Measurements from ENCODE around the gene WDFY1.

The WDFY1 gene

GRCh38 chr2:223853425-223853837 is 91.7 kb downstream of the WDFY1 start:
- no peak for DNase-seq

GRCh38 chr2:223852281-223852795 is 92.8 kb downstream of the WDFY1 start:
- no peak for DNase-seq

DNA sequence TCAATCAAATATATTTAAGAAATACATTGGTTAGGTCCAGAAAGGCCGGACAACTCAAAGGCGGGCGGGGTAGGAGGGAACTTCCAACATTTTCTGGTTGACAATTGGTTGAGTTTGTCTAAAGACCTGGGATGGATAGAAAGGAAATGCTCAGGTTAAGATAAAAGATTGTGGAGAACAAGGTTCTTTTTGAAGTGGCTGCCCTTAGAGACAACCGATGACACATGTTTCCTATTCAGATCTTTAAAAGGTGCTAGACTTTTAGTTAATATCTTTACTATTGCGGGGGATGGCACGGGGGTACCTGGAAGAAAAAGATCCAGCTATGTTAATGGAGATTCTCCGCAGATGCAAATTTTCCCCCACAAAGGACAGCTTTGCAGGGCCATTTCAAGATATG is 97.7 kb downstream of the WDFY1 start:
- no peak for DNase-seq

GRCh38 chr2:223846515-223846914 is 98.6 kb downstream of the WDFY1 start:
- peak; percentile 11 for DNase-seq

GRCh38 chr2:223841436-223842190 is 103.5 kb downstream of the WDFY1 start:
- no peak for DNase-seq

DNA sequence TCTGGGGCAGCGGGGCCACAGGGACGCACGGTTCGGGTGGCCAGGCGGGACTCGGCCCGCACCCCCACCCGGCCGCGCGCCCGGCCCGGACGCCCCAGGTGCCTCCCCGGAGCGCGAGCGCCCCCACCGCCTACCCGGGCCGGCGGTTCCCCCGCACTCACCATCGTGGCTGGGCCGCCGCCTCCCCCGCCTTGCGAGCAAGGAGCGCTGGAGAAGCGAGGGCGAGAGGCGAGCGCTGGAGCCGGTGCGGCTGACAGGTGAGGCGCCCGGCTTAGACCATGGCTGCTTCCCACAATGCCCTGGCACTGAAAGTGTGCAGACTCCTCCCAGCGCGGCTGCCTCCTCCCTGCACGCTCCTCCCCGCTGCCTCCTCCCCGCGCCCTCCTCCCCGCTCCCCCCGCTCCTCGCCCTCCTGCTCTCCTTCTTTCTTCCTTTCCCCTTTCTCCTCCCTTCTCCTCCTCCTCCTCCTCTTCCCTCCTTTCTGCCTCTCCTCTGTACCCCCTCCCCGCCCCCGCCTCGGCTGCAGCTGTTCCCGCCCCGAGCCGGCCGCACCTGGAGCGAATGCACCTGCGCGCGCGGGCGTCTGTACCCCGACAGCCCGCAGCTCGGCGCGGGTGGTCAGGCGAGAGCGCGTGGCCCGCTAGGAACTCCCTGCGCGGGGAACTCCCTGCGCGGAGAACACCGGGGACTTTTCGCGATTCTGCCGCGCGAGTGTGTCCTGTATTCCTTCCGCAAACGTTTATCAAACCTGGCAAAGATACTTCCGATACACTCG is 107.7 kb downstream of the WDFY1 start, which contains the start of gene AP1S3:
Gene AP1S3, minus strand, starts transcription at position 296 of the 775 bp plus-strand sequence. Its CDS starts 132 bp downstream, at position 164.
- DNase-seq, result peak; percentile 28

DNA sequence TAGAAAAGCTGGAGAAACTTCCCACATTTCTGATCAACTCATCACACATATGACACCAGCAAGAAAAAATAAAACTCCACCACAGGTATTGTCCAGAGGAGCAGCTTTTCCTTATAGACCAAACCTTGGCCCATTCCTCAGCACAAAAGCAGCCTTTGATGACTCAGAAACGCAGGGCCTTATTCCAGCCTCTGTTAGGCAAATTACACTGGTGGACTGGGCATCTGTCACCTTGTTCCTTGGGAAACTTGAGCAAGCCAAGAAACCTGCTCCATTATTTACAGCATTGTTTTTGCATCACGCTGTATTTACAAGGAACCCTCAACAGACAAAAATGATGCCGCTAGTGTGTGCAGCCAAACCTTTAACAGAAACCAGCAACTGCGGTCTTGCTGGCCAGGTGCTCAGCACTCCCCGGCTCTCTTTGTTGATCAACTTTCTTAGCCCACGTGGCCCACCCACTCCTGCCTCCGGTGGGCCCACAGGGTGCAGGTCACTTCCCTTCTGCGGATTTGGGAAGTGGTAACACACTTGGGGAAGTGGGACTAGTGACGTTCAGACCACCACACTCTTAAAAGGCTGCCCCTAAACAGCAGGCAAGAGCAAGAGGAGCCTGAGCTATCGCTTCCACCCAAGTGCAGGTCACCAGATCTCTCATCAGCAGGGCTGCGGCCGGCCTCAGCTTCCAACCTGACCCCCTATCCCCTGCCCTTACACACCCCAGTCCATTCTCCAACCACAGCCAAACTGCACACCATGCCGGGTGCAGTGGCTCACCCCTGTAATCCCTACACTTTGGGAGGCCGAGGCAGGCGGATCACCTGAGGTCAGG is 109.2 kb downstream of the WDFY1 start:
- DNase-seq, result no peak

- no peak for DNase-seq
Observed at GRCh38 chr2:223834431-223834830, 110.7 kb downstream of the WDFY1 start.

DNA sequence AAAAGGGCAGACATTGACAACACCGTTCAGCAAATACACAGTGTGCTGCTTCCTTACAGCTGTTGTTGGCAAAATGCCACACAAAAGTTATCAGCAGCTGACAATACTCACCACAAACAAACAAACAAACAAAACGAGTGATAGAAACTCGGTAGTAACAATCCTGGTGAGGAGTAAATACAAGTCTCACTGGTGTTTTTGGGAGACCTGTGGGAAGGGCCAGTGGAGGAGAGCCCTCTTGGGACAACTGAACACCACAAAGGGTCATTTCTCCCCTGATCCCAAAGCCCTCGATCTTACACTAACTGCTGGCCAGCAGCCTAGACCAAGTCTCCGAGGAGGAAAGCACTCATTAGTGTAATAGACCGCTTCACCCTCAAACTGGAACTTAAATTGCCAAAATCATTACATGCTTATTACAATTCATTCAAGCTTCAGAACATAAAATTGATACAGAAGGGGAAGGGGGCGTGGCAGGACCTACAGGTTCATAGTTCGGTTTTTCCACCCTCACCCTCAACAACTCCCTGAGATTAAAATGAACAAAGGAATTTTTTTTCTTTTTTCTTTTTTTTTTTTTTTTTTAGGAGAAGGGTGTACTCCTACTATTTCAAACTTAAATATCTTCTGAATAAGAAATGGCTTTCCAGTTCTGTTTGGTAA is 112.8 kb downstream of the WDFY1 start:
- DNase-seq, result no peak

DNA sequence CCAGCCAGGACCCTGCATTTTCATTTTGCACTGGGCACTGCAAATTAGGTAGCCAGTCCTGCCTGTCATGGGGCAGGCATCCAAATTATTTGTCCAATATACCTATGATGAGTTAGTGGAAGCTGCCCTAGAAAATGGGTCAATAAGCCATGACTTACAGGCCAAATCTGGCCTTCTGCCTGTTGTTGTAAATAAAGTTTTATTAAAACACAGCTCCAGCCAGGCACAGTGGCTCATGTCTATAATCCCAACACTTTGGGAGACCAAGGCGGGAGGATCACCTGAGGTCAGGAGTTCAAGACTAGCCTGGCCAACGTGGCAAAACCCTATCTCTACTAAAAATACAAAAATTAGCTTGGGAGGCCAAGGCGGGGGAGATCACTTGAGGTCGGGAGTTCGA is 116.0 kb downstream of the WDFY1 start:
- DNase-seq, result no peak

- no peak for DNase-seq
Observed at GRCh38 chr2:223828314-223828713, 116.8 kb downstream of the WDFY1 start.

GRCh38 chr2:223826995-223827394 is 118.1 kb downstream of the WDFY1 start:
- no peak for DNase-seq
